22Rv1 (cell line): ENCODE results near the gene RB1.
A peak's percentile ranks its signal among the peaks of the same experiment; 100 is the strongest.

Experiments
- H3K27ac ChIP-seq: fragments of 450-650 bp; 2 replicates; pipeline ENCODE4 v1.5.1; 2017
- ZFX ChIP-seq: fragments of 450-650 bp; IDR thresholded peaks from 2 replicates; pipeline ENCODE4 v1.6.1; 2017; ENCODE audit warnings: antibody characterized with exemption, borderline replicate concordance
- TF ChIP-seq, protein P1 (sequence below): fragments of 450-650 bp; IDR thresholded peaks from 2 replicates; pipeline ENCODE4 v1.5.1; 2017; ENCODE audit warnings: mild to moderate bottlenecking

RB1 gene

DNA sequence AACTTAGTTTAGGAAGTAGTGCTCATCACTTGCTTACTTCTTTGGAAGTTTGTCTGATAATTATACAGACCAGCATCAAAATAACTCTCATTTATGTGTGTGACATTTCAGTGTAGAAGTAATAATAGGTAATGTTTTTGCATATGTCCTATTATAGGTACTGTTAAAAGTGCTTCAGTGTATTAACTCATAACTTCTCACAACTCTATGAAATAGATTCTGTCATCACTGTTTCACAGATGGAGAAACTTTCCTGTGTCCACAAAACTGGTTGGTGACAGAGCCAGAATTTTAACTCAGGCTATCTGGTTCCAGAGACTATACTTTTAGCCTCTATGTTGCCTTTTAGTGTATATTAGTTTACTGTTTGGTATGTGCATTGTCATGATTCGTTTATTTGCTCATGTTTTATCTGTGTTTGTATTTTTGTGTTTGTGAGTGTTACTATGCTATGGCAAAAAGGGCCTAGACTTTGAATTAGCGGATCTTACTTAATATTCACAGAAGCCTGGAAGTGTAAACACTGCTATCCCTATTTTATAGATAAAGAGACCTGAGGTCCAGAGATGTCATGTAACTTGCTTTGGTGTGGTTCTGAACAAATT is 96.6 kb downstream of the RB1 start:
- TF ChIP-seq, protein P1, sequence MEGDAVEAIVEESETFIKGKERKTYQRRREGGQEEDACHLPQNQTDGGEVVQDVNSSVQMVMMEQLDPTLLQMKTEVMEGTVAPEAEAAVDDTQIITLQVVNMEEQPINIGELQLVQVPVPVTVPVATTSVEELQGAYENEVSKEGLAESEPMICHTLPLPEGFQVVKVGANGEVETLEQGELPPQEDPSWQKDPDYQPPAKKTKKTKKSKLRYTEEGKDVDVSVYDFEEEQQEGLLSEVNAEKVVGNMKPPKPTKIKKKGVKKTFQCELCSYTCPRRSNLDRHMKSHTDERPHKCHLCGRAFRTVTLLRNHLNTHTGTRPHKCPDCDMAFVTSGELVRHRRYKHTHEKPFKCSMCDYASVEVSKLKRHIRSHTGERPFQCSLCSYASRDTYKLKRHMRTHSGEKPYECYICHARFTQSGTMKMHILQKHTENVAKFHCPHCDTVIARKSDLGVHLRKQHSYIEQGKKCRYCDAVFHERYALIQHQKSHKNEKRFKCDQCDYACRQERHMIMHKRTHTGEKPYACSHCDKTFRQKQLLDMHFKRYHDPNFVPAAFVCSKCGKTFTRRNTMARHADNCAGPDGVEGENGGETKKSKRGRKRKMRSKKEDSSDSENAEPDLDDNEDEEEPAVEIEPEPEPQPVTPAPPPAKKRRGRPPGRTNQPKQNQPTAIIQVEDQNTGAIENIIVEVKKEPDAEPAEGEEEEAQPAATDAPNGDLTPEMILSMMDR, result no peak
- no peak for TF ChIP-seq ZFX
- peak overlapping the region; percentile 63 for H3K27ac ChIP-seq

DNA sequence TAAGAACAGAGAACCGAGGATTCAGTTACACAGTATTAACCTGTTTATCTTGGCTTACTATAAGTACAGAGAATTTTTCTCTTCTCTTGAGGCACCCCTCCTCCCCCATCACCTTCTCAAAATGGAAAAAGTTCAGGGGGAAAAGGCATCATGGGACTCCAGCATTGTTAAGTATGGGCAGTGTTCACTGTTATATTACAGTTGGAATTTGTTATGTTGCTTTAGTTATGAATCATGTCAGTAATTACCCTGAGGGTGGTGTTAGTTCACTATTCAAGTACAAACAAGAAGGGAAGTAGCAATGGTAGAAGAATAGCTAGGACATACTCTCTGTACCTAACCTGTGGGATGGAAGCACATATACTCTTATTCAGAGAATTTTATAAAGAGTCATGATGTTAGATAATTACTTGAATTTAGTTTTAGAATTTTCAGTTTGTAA is 97.3 kb downstream of the RB1 start:
- peak overlapping the region; percentile 63 for H3K27ac ChIP-seq
- TF ChIP-seq, protein P1, result no peak
- TF ChIP-seq ZFX, result no peak

DNA sequence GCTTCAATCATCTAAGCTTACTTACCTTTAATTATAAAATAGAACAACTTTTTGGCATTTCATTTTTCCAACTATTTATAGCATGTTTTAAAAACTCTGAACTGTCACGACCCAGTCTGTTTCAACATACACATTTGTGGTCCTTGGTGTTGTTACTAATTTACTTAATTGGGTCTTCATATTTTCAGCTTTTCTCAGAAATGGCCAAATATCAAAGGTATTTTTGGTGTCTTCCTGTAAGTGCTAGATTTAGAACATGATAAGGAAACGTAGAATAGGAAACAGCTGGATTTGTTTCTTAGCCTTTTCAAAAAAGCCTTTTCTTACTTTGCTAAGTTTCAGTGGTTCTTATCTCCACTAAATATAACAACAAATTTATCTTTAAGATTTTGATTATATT is 97.9 kb downstream of the RB1 start:
- peak overlapping the region; percentile 63 for H3K27ac ChIP-seq
- TF ChIP-seq, protein P1, result no peak
- no peak for TF ChIP-seq ZFX

DNA sequence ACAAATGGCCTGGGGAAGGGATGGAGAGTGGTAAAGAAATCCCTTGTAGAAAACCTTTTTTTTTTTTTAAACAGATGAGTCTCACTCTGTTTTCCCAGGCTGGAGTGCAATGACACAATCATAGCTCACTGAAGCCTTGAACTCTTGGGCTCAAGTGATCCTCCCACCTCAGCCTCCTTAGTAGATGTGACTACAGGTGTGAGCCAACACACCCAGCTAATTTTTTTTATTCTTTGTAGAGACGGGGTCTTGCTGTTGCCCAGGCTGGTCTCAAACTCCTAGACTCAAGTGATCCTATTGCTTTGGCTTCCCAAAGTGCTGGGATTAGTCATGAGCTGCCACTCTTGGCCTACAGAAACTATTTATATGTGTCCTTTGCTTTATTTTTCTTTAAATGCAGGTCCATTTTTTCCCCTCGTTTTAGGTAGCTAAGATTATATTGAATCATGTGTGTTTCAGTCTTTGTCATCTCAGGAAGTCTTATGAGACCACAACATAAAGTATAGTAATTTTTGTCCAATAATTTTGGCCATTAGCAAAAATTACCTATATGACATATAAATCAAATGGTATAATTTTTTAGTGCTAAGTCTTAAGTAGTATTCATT is 98.9 kb downstream of the RB1 start:
- TF ChIP-seq, protein P1, result no peak
- no peak for TF ChIP-seq ZFX

DNA sequence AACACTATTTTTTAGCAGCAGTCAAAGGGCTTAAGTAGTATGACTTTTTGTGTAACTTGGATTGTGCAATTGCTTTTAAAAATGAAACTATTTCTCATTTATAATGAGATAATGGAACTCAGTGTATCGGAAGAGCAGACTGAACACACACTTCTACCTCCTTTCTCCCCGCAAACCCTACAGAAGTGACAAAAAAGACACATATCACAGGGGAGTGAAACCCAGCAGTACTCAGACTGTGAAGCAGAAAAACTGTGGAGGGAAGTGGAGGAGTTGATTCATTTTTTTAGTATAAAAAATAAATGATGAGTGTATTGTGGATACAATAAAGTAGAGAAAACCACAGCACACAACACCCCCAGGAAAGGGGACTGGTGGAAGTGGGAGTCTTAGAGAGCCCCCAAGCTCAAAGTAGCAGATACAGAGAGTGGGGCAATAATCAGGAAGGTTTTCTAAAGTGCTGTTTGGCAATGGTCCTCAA is 99.6 kb downstream of the RB1 start:
- no peak for TF ChIP-seq ZFX
- TF ChIP-seq, protein P1, result no peak
- no peak overlapping the region for H3K27ac ChIP-seq

More for the DNA sequence above, 98.9 kb downstream of the RB1 start:
- H3K27ac ChIP-seq, result no peak overlapping the region

DNA sequence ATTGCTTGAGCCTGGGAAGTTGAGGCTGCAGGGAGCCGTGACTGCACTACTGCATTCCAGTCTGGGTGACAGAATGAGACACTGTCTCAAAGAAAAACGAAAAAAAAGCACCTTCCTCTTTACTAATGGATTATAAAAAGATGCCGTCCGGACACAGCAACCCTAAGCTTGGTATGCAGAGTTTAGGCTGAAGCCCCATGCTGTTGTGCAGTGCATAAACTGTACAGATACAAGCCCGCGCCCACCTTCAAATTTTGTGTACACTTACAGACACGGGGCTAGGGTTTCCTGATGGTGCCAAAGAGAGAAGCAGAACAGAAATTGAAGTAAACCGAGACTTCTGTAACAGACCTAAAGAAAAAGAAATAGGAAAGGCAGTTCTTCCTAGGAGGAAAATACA is 100.4 kb downstream of the RB1 start:
- H3K27ac ChIP-seq, result no peak overlapping the region
- TF ChIP-seq ZFX, result no peak
- TF ChIP-seq, protein P1, result no peak

DNA sequence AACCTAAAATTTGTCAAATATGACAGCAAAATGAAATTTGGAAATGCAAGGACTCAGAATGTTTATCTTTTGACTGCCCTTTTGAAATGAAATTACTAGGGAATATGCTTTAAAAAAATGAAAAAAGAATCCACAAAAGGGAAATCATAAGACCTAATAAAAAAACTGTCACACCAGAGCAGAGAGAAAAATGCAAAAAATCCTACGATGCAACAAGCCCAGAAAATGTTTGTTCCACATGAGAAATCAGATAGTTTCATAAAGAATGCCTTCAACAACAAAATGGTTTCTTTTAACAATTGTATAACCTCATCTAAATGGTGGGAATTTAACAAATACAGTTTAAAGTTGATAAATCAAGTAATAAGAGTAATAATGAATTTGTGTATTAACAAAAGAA is 101.4 kb downstream of the RB1 start:
- H3K27ac ChIP-seq, result no peak overlapping the region
- TF ChIP-seq ZFX, result no peak
- TF ChIP-seq, protein P1, result no peak
